H1 (cell line): ENCODE measurements around the gene GPR68. TPM values are rescaled to one million over a fixed set of nuclear protein-coding genes. Genes with fewer than 3 reads are reported as not detected.

Experiments
- BCL11A ChIP-seq, 2 experiments: IDR thresholded peaks; one replicate each; pipeline ENCODE4 v1.6.1; 2011; ENCODE audit warnings: low read depth in 2 of 2, low read length in 2 of 2, mild to moderate bottlenecking in 2 of 2
- KDM4A ChIP-seq: IDR thresholded peaks from one replicate; pipeline ENCODE4 v1.7.1; 2012; ENCODE audit warnings: low read depth, mild to moderate bottlenecking, moderate library complexity, low read length, inconsistent platforms; ENCODE audit not compliant: severe bottlenecking
- RAD21 ChIP-seq, 2 experiments: IDR thresholded peaks in 1 of 2; conservative IDR thresholded peaks in 1 of 2; 2 replicates each; pipeline ENCODE4 v1.6.1; 2011; ENCODE audit warnings: low read depth in 2 of 2, low read length in 2 of 2, improper control_type of control experiment in 1 of 2, inconsistent platforms in 1 of 2, mild to moderate bottlenecking in 1 of 2, moderate library complexity in 1 of 2
- RXRA ChIP-seq: IDR thresholded peaks from 2 replicates; pipeline ENCODE4 v1.6.1; 2011; ENCODE audit warnings: low read depth, mild to moderate bottlenecking, low read length, moderate library complexity; ENCODE audit not compliant: insufficient read depth
- SP1 ChIP-seq: IDR thresholded peaks from 2 replicates; pipeline ENCODE4 v1.6.1; 2011; ENCODE audit warnings: low read depth, low read length
- polyA plus RNA-seq, 7 experiments: library from polyadenylated mRNA; depleted of rRNA in 3 of 7; stranded (reverse) in 5 of 7; unstranded in 2 of 7; fragments of >200 nt in 5 of 7; fragments of 200-250 nt in 2 of 7; gene quantifications; 1 replicate in 5 of 7; 2 replicates in 1 of 7; 4 replicates in 1 of 7; pipeline versions ENCODE4 v1.2.1 to v1.2.3, GENCODE V29; 2011 to 2013; ENCODE audit warnings: missing spikeins in 2 of 7, mixed read lengths in 2 of 7
- total RNA-seq: library from RNA; stranded (reverse); fragmentation: NEBNext Ultra II Directional; extraction: Animal tissue kit (Norgen Biotek cat#: 25700); gene quantifications from 2 replicates; pipeline ENCODE4 v1.2.1, GENCODE V29; 2021
- TF ChIP-seq, protein P1 (sequence below): fragments of 300-600 bp; sonication (generic); IDR thresholded peaks from 2 replicates; pipeline ENCODE4 v1.7.1; 2012; ENCODE audit warnings: low read length, moderate library complexity, mild to moderate bottlenecking, inconsistent platforms; ENCODE audit not compliant: insufficient replicate concordance

The GPR68 gene
- total and polyA plus RNA-seq, 2 of the 8 experiments (the other 6 are each of a cell fraction or from before 2014, with no cell fraction given): 0.22 to 0.76 TPM

DNA sequence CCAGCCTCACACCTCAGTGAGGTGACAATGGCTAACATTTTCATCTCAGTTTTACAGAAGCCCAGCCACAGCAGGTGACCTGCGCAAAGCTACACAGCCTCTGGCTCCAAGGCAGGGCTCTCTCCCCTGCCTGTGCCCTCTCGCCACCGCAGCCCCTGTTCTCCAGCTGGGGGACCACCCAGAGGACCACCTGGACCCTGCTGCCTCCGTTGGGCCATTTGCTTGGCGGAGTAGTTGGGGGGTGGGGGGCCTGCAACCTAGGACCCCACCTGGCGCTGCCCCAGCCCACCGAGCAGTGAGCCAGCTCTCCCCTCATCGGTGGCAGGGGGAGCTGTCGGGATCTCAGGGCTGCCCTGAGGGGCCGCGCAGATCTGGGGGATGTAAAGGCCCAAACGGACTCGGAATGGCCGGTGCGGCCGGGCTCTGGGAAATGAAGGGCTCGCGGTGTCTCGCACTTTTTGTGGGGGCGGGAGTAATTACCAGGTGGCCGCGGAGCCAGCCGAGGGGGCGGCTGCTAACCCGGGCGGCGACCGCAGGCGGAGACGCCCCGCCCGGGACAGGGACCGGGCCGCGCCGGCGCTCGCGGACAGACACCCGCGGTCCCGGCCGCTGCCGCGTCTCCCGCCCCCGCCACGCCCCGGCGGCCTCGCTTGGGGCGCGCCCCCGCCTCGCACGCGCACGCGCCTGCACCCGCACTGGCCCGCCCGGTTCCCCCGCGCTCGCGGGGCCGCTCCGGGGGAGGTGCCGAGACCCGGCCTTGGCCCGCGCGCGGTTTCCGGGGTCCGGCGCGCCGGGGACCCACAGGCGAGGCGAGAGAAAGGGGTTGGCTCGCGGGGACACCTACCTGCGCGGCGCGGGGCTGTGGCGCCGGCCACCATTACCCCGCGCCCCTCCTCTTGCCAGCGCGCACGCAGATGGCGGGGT, 8.6 kb upstream of the GPR68 start (continued):
- TF ChIP-seq, protein P1, sequence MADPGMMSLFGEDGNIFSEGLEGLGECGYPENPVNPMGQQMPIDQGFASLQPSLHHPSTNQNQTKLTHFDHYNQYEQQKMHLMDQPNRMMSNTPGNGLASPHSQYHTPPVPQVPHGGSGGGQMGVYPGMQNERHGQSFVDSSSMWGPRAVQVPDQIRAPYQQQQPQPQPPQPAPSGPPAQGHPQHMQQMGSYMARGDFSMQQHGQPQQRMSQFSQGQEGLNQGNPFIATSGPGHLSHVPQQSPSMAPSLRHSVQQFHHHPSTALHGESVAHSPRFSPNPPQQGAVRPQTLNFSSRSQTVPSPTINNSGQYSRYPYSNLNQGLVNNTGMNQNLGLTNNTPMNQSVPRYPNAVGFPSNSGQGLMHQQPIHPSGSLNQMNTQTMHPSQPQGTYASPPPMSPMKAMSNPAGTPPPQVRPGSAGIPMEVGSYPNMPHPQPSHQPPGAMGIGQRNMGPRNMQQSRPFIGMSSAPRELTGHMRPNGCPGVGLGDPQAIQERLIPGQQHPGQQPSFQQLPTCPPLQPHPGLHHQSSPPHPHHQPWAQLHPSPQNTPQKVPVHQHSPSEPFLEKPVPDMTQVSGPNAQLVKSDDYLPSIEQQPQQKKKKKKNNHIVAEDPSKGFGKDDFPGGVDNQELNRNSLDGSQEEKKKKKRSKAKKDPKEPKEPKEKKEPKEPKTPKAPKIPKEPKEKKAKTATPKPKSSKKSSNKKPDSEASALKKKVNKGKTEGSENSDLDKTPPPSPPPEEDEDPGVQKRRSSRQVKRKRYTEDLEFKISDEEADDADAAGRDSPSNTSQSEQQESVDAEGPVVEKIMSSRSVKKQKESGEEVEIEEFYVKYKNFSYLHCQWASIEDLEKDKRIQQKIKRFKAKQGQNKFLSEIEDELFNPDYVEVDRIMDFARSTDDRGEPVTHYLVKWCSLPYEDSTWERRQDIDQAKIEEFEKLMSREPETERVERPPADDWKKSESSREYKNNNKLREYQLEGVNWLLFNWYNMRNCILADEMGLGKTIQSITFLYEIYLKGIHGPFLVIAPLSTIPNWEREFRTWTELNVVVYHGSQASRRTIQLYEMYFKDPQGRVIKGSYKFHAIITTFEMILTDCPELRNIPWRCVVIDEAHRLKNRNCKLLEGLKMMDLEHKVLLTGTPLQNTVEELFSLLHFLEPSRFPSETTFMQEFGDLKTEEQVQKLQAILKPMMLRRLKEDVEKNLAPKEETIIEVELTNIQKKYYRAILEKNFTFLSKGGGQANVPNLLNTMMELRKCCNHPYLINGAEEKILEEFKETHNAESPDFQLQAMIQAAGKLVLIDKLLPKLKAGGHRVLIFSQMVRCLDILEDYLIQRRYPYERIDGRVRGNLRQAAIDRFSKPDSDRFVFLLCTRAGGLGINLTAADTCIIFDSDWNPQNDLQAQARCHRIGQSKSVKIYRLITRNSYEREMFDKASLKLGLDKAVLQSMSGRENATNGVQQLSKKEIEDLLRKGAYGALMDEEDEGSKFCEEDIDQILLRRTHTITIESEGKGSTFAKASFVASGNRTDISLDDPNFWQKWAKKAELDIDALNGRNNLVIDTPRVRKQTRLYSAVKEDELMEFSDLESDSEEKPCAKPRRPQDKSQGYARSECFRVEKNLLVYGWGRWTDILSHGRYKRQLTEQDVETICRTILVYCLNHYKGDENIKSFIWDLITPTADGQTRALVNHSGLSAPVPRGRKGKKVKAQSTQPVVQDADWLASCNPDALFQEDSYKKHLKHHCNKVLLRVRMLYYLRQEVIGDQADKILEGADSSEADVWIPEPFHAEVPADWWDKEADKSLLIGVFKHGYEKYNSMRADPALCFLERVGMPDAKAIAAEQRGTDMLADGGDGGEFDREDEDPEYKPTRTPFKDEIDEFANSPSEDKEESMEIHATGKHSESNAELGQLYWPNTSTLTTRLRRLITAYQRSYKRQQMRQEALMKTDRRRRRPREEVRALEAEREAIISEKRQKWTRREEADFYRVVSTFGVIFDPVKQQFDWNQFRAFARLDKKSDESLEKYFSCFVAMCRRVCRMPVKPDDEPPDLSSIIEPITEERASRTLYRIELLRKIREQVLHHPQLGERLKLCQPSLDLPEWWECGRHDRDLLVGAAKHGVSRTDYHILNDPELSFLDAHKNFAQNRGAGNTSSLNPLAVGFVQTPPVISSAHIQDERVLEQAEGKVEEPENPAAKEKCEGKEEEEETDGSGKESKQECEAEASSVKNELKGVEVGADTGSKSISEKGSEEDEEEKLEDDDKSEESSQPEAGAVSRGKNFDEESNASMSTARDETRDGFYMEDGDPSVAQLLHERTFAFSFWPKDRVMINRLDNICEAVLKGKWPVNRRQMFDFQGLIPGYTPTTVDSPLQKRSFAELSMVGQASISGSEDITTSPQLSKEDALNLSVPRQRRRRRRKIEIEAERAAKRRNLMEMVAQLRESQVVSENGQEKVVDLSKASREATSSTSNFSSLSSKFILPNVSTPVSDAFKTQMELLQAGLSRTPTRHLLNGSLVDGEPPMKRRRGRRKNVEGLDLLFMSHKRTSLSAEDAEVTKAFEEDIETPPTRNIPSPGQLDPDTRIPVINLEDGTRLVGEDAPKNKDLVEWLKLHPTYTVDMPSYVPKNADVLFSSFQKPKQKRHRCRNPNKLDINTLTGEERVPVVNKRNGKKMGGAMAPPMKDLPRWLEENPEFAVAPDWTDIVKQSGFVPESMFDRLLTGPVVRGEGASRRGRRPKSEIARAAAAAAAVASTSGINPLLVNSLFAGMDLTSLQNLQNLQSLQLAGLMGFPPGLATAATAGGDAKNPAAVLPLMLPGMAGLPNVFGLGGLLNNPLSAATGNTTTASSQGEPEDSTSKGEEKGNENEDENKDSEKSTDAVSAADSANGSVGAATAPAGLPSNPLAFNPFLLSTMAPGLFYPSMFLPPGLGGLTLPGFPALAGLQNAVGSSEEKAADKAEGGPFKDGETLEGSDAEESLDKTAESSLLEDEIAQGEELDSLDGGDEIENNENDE: no peak
- TF ChIP-seq SP1: no peak
- no peak for TF ChIP-seq BCL11A (IDR thresholded peaks at IDR 0.05; ENCODE audit: low read depth in 2 of 2, low read length in 2 of 2)
- peak; percentile 64 for TF ChIP-seq KDM4A
- peak in 1 of 2 experiments; percentile 39; a peak in 3 of 4 replicates for TF ChIP-seq RAD21 (IDR thresholded peaks at IDR 0.05 in 1 of 2, conservative IDR thresholded peaks at IDR 0.05 in 1 of 2; ENCODE audit: low read depth in 2 of 2, low read length in 2 of 2)
- no peak for TF ChIP-seq RXRA
